MM.1S (cell line): ENCODE measurements around the gene SLC43A1.
A peak's percentile ranks its signal among the peaks of the same experiment; 100 is the strongest.

Source experiments
- EZH2 ChIP-seq: fragments of 300-600 bp; sonication (generic); optimal IDR thresholded peaks from 2 replicates; pipeline ENCODE3; 2017; ENCODE audit warnings: low read depth, mild to moderate bottlenecking, antibody characterized with exemption, low read length, mixed read lengths
- TF ChIP-seq, protein P1 (sequence below): fragments of 300-600 bp; sonication (generic); IDR thresholded peaks from 2 replicates; pipeline ENCODE4 v1.5.1; 2016; ENCODE audit warnings: antibody characterized with exemption, low read length, mixed read lengths

- no peak for TF ChIP-seq EZH2
- TF ChIP-seq, protein P1, sequence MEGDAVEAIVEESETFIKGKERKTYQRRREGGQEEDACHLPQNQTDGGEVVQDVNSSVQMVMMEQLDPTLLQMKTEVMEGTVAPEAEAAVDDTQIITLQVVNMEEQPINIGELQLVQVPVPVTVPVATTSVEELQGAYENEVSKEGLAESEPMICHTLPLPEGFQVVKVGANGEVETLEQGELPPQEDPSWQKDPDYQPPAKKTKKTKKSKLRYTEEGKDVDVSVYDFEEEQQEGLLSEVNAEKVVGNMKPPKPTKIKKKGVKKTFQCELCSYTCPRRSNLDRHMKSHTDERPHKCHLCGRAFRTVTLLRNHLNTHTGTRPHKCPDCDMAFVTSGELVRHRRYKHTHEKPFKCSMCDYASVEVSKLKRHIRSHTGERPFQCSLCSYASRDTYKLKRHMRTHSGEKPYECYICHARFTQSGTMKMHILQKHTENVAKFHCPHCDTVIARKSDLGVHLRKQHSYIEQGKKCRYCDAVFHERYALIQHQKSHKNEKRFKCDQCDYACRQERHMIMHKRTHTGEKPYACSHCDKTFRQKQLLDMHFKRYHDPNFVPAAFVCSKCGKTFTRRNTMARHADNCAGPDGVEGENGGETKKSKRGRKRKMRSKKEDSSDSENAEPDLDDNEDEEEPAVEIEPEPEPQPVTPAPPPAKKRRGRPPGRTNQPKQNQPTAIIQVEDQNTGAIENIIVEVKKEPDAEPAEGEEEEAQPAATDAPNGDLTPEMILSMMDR: peak; percentile 96
Measured at GRCh38 chr11:57527056-57527631, 11.6 kb upstream of the SLC43A1 start.
